GM19395 (cell line): ENCODE data around the gene DPY30.

ENCODE experiments used
- ATAC-seq: cut with Tn5 transposase; IDR thresholded peaks from one replicate; pipeline ENCODE4 v1.9.1; 2021; ENCODE audit warnings: mild to moderate bottlenecking, moderate library complexity; ENCODE audit not compliant: unreplicated experiment

Gene DPY30

GRCh38 chr2:32010280-32010669 lies 29.3 kb downstream of the DPY30 start:
- ATAC-seq: peak; percentile 56

- peak; percentile 19 for ATAC-seq
These were observed 29.9 kb downstream of the DPY30 start for GRCh38 chr2:32009516-32010256.

- ATAC-seq: no peak
These were observed 30.6 kb downstream of the DPY30 start for GRCh38 chr2:32008805-32009515.

- ATAC-seq: no peak
These were observed 32.5 kb downstream of the DPY30 start for GRCh38 chr2:32007121-32007391.

- no peak for ATAC-seq
These were observed 34.1 kb downstream of the DPY30 start for GRCh38 chr2:32005371-32005976.

GRCh38 chr2:32003791-32004190 lies 35.8 kb downstream of the DPY30 start:
- ATAC-seq: no peak

GRCh38 chr2:32002406-32002805 lies 37.2 kb downstream of the DPY30 start:
- ATAC-seq: no peak

- ATAC-seq: no peak
These were observed 40.2 kb downstream of the DPY30 start for GRCh38 chr2:31999438-31999837.

GRCh38 chr2:31998731-31999383 lies 40.7 kb downstream of the DPY30 start:
- ATAC-seq: no peak

GRCh38 chr2:31997653-31998052 lies 42.0 kb downstream of the DPY30 start:
- ATAC-seq: no peak

GRCh38 chr2:31996571-31997150 lies 42.9 kb downstream of the DPY30 start:
- ATAC-seq: no peak

GRCh38 chr2:31992934-31993333 lies 46.7 kb downstream of the DPY30 start:
- ATAC-seq: no peak

- ATAC-seq: no peak
These were observed 47.5 kb downstream of the DPY30 start for GRCh38 chr2:31992025-31992579.

GRCh38 chr2:31989946-31990345 lies 49.7 kb downstream of the DPY30 start:
- no peak for ATAC-seq

- no peak for ATAC-seq
These were observed 52.0 kb downstream of the DPY30 start for GRCh38 chr2:31987454-31988220.

GRCh38 chr2:31986906-31987305 lies 52.7 kb downstream of the DPY30 start:
- ATAC-seq: no peak

- no peak for ATAC-seq
These were observed 55.7 kb downstream of the DPY30 start for GRCh38 chr2:31983762-31984467.

- ATAC-seq: peak; percentile 99
These were observed 58.8 kb downstream of the DPY30 start for GRCh38 chr2:31980674-31981356.

- ATAC-seq: no peak
These were observed 59.6 kb downstream of the DPY30 start for GRCh38 chr2:31979956-31980355.
